ENCODE data around the gene TMIGD3.

Gene TMIGD3

GRCh38 chr1:111507411-111508201, 4.2 kb upstream of the TMIGD3 start:
- peak; percentile 7 for TF ChIP-seq CTCF (IDR thresholded peaks at IDR 0.05; ENCODE audit: low read depth, low read length)
- no peak overlapping the region for H3K4me3 ChIP-seq (ENCODE audit: low read depth, low read length)
- DNase-seq (ENCODE audit: low read depth, low spot score): peak; percentile 32
- in situ Hi-C loops (cut with HindIII; ENCODE audit: low sequenced_read_pairs): no loop called here

- no peak for TF ChIP-seq CTCF (IDR thresholded peaks at IDR 0.05; ENCODE audit: low read depth, low read length)
- no peak for DNase-seq (ENCODE audit: low read depth, low spot score)
- in situ Hi-C loops (cut with HindIII; ENCODE audit: low sequenced_read_pairs): no loop called here
- H3K4me3 ChIP-seq (ENCODE audit: low read depth, low read length): no peak overlapping the region
These were observed 3.1 kb upstream of the TMIGD3 start for GRCh38 chr1:111506561-111506960.

GRCh38 chr1:111505641-111506119, 2.2 kb upstream of the TMIGD3 start:
- in situ Hi-C loops (cut with HindIII; ENCODE audit: low sequenced_read_pairs): no loop called here
- TF ChIP-seq CTCF (IDR thresholded peaks at IDR 0.05; ENCODE audit: low read depth, low read length): no peak
- no peak overlapping the region for H3K4me3 ChIP-seq (ENCODE audit: low read depth, low read length)
- DNase-seq (ENCODE audit: low read depth, low spot score): no peak

GRCh38 chr1:111504097-111504496, 664 bp upstream of the TMIGD3 start:
- no peak overlapping the region for H3K4me3 ChIP-seq (ENCODE audit: low read depth, low read length)
- no peak for DNase-seq (ENCODE audit: low read depth, low spot score)
- in situ Hi-C loops (cut with HindIII; ENCODE audit: low sequenced_read_pairs): no loop called here
- no peak for TF ChIP-seq CTCF (IDR thresholded peaks at IDR 0.05; ENCODE audit: low read depth, low read length)

GRCh38 chr1:111501645-111502044, 1.8 kb downstream of the TMIGD3 start:
- no peak for DNase-seq (ENCODE audit: low read depth, low spot score)
- in situ Hi-C loops (cut with HindIII; ENCODE audit: low sequenced_read_pairs): no loop called here
- H3K4me3 ChIP-seq (ENCODE audit: low read depth, low read length): no peak overlapping the region
- TF ChIP-seq CTCF (IDR thresholded peaks at IDR 0.05; ENCODE audit: low read depth, low read length): no peak

- H3K4me3 ChIP-seq (ENCODE audit: low read depth, low read length): no peak overlapping the region
- no peak for DNase-seq (ENCODE audit: low read depth, low spot score)
- in situ Hi-C loops (cut with HindIII; ENCODE audit: low sequenced_read_pairs): no loop called here
- TF ChIP-seq CTCF (IDR thresholded peaks at IDR 0.05; ENCODE audit: low read depth, low read length): no peak
These were observed 4.2 kb downstream of the TMIGD3 start for GRCh38 chr1:111499026-111499785.

All from astrocyte of the spinal cord (primary cell).